H1 (cell line): ENCODE measurements around the gene CAPZB. TPM values are rescaled to one million over a fixed set of nuclear protein-coding genes. Genes with fewer than 3 reads are reported as not detected.

Experiments
- CTCF ChIA-PET: fragments of 300-600 bp; sonication (Branson Sonifier 250); formaldehyde crosslinking; loops from one replicate; lab custom pipeline; 2021; ENCODE audit not compliant: partially characterized antibody; lab: Charles Lee
- POLR2A ChIA-PET: fragments of 300-600 bp; sonication (Branson Sonifier 250); formaldehyde crosslinking; loops from one replicate; lab custom pipeline; 2021; ENCODE audit warnings: inconsistent platforms; ENCODE audit not compliant: partially characterized antibody; lab: Charles Lee
- DNase-seq, 2 experiments: peaks; one replicate each; pipeline versions ENCODE4 v3.0.0 to v3.0.0-alpha.2; 2010 to 2022; ENCODE audit warnings: low spot score in 2 of 2, low read depth in 1 of 2, mixed read lengths in 1 of 2
- FAIRE-seq: peaks from 2 replicates; lab custom pipeline; 2011; peaks lifted over from hg19 to GRCh38; lab: Jason Lieb, UNC
- H2AFZ ChIP-seq: 2 replicates; pipeline ENCODE4 v1.8.1; 2012; ENCODE audit warnings: low read length, inconsistent platforms
- H2AK5ac ChIP-seq: 2 replicates; pipeline ENCODE4 v1.6.1; 2013; ENCODE audit warnings: low read depth, low read length
- H2BK120ac ChIP-seq: replicated peaks from 2 replicates; pipeline ENCODE3; 2013; ENCODE audit warnings: low read depth, low read length, inconsistent platforms
- H2BK12ac ChIP-seq: 2 replicates; pipeline ENCODE4 v1.6.1; 2013; ENCODE audit warnings: low read depth, low read length
- H2BK15ac ChIP-seq: 2 replicates; pipeline ENCODE4 v1.6.1; 2013; ENCODE audit warnings: low read length
- H2BK20ac ChIP-seq: 2 replicates; pipeline ENCODE4 v1.6.1; 2013; ENCODE audit warnings: low read length
- H2BK5ac ChIP-seq: 2 replicates; pipeline ENCODE4 v1.6.1; 2013; ENCODE audit warnings: low read depth, low read length
- H3K14ac ChIP-seq: 2 replicates; pipeline ENCODE4 v1.6.1; 2013; ENCODE audit warnings: inconsistent platforms; ENCODE audit not compliant: insufficient read length
- H3K18ac ChIP-seq: 2 replicates; pipeline ENCODE4 v1.6.1; 2013; ENCODE audit warnings: low read length; ENCODE audit errors: extremely low read depth
- H3K23ac ChIP-seq: 2 replicates; pipeline ENCODE4 v1.6.1; 2013; ENCODE audit warnings: inconsistent platforms; ENCODE audit not compliant: insufficient read length
- H3K23me2 ChIP-seq: 2 replicates; pipeline ENCODE4 v1.6.1; 2013; ENCODE audit warnings: low read depth, low read length
- H3K27ac ChIP-seq: 2 replicates; pipeline ENCODE4 v1.6.1; 2011; ENCODE audit warnings: low read depth, low read length, inconsistent platforms
- H3K27me3 ChIP-seq, 4 experiments: replicated peaks in 1 of 4; 1 replicate in 1 of 4; 2 replicates in 3 of 4; pipeline versions ENCODE4 v1.6.1 to v1.8.1; 2011 to 2013; ENCODE audit warnings: low read length in 3 of 4, mild to moderate bottlenecking in 3 of 4, inconsistent platforms in 2 of 4, mixed read lengths in 2 of 4, moderate library complexity in 1 of 4; ENCODE audit not compliant: control insufficient read depth in 3 of 4, insufficient read depth in 3 of 4; ENCODE audit errors: extremely low read depth in 1 of 4
- H3K36me3 ChIP-seq, 4 experiments: 2 replicates each; pipeline versions ENCODE4 v1.6.1 to v1.8.1; 2011 to 2013; ENCODE audit warnings: mild to moderate bottlenecking in 4 of 4, low read length in 3 of 4, moderate library complexity in 2 of 4, control low read depth in 1 of 4, inconsistent platforms in 1 of 4; ENCODE audit not compliant: insufficient read depth in 4 of 4, control insufficient read depth in 2 of 4
- H3K4ac ChIP-seq: replicated peaks from 2 replicates; pipeline ENCODE3; 2013; ENCODE audit warnings: low read length, low read depth, mixed read lengths, inconsistent platforms; ENCODE audit not compliant: insufficient read length
- H3K4me1 ChIP-seq, 4 experiments: replicated peaks in 1 of 4; 1 replicate in 1 of 4; 2 replicates in 3 of 4; pipeline versions ENCODE4 v1.6.1 to v1.8.1; 2011 to 2013; ENCODE audit warnings: low read length in 3 of 4, inconsistent platforms in 2 of 4, mixed read lengths in 1 of 4; ENCODE audit not compliant: insufficient read depth in 4 of 4, control insufficient read depth in 3 of 4
- H3K4me2 ChIP-seq, 2 experiments: 2 replicates each; pipeline versions ENCODE4 v1.6.1 to v1.8.1; 2011 to 2013; ENCODE audit warnings: low read depth in 2 of 2, low read length in 2 of 2, control low read depth in 1 of 2, inconsistent platforms in 1 of 2, mild to moderate bottlenecking in 1 of 2; ENCODE audit not compliant: insufficient read depth in 1 of 2
- H3K4me3 ChIP-seq, 4 experiments: fragments of 200-600, 300-600 bp in 1 of 4; sonication (generic), shearing (Covaris generic), sonication (Bioruptor Twin) in 1 of 4; 2 replicates each; pipeline versions ENCODE4 v1.5.1 to v1.8.1; 2011 to 2016; ENCODE audit warnings: low read length in 4 of 4, low read depth in 3 of 4, control low read depth in 2 of 4, inconsistent platforms in 2 of 4, mild to moderate bottlenecking in 2 of 4, mixed read lengths in 1 of 4, moderate library complexity in 1 of 4; ENCODE audit not compliant: insufficient read depth in 2 of 4; ENCODE audit errors: extremely low read depth in 1 of 4
- H3K56ac ChIP-seq: replicated peaks from 2 replicates; pipeline ENCODE3; 2013; ENCODE audit warnings: low read depth, mild to moderate bottlenecking, mixed read lengths, low read length, inconsistent platforms; ENCODE audit not compliant: insufficient read length
- H3K79me1 ChIP-seq: 2 replicates; pipeline ENCODE4 v1.6.1; 2013; ENCODE audit warnings: low read depth, low read length, control low read depth
- H3K79me2 ChIP-seq, 2 experiments: 2 replicates each; pipeline versions ENCODE4 v1.6.1 to v1.8.1; 2012 to 2013; ENCODE audit warnings: low read length in 2 of 2, mild to moderate bottlenecking in 2 of 2, inconsistent platforms in 1 of 2; ENCODE audit not compliant: insufficient read depth in 2 of 2, control insufficient read depth in 1 of 2
- H3K9ac ChIP-seq, 4 experiments: replicated peaks in 1 of 4; 1 replicate in 1 of 4; 2 replicates in 3 of 4; pipeline versions ENCODE4 v1.6.1 to v1.8.1; 2011 to 2013; ENCODE audit warnings: low read depth in 3 of 4, low read length in 3 of 4, control low read depth in 2 of 4, mild to moderate bottlenecking in 2 of 4, moderate library complexity in 2 of 4, inconsistent platforms in 1 of 4; ENCODE audit errors: extremely low read depth in 1 of 4
- H3K9me3 ChIP-seq, 2 experiments: 2 replicates each; pipeline versions ENCODE4 v1.6.1 to v1.8.1; 2012 to 2013; ENCODE audit warnings: mild to moderate bottlenecking in 2 of 2, moderate library complexity in 2 of 2, control low read depth in 1 of 2, inconsistent platforms in 1 of 2, low read depth in 1 of 2, low read length in 1 of 2, mixed read lengths in 1 of 2; ENCODE audit not compliant: insufficient read depth in 2 of 2
- H4K20me1 ChIP-seq, 2 experiments: replicated peaks in 1 of 2; 2 replicates each; pipeline versions ENCODE3 to v1.8.1; 2011 to 2013; ENCODE audit warnings: inconsistent platforms in 2 of 2, low read length in 2 of 2, mild to moderate bottlenecking in 1 of 2; ENCODE audit not compliant: insufficient read depth in 2 of 2, control insufficient read depth in 1 of 2
- H4K5ac ChIP-seq: 2 replicates; pipeline ENCODE4 v1.6.1; 2013; ENCODE audit warnings: low read length, low read depth, mixed read lengths, inconsistent platforms; ENCODE audit not compliant: insufficient read length
- H4K8ac ChIP-seq: 2 replicates; pipeline ENCODE4 v1.8.0; 2013; ENCODE audit warnings: mild to moderate bottlenecking, moderate library complexity, low read length, inconsistent platforms; ENCODE audit not compliant: insufficient read depth; ENCODE audit errors: extremely low read depth
- H4K91ac ChIP-seq: replicated peaks from 2 replicates; pipeline ENCODE3; 2013; ENCODE audit warnings: low read length, mixed read lengths, inconsistent platforms; ENCODE audit not compliant: insufficient read length
- ATF3 ChIP-seq: IDR thresholded peaks from 2 replicates; pipeline ENCODE4 v1.6.1; 2011; ENCODE audit warnings: low read depth, mild to moderate bottlenecking, low read length; ENCODE audit not compliant: insufficient read depth
- BACH1 ChIP-seq: IDR thresholded peaks from 2 replicates; pipeline ENCODE4 v1.6.1; 2012; ENCODE audit warnings: low read length, improper control_type of control experiment
- CBX5 ChIP-seq: fragments of 300-800, 300-1000 bp; sonication (generic); IDR thresholded peaks from 2 replicates; pipeline ENCODE4 v1.7.1; 2016; ENCODE audit warnings: antibody characterized with exemption, low read length, low read depth
- JUND ChIP-seq: IDR thresholded peaks from 2 replicates; pipeline ENCODE4 v1.6.1; 2011; ENCODE audit warnings: mild to moderate bottlenecking, improper control_type of control experiment, low read length
- KDM5A ChIP-seq: fragments of 200-600 bp; IDR thresholded peaks from 2 replicates; pipeline ENCODE4 v1.7.1; 2012; ENCODE audit warnings: mild to moderate bottlenecking, low read length, inconsistent platforms, mixed read lengths
- NRF1 ChIP-seq: IDR thresholded peaks from 2 replicates; pipeline ENCODE4 v1.6.1; 2011; ENCODE audit warnings: mild to moderate bottlenecking, low read depth, low read length, improper control_type of control experiment
- RFX5 ChIP-seq: IDR thresholded peaks from 2 replicates; pipeline ENCODE4 v1.6.1; 2011; ENCODE audit warnings: low read depth, low read length, improper control_type of control experiment, borderline replicate concordance
- SIN3A ChIP-seq, 2 experiments: IDR thresholded peaks in 1 of 2; conservative IDR thresholded peaks in 1 of 2; 2 replicates each; pipeline ENCODE4 v1.6.1; 2011 to 2012; ENCODE audit warnings: low read length in 2 of 2, improper control_type of control experiment in 1 of 2, low read depth in 1 of 2, mild to moderate bottlenecking in 1 of 2
- SP4 ChIP-seq: IDR thresholded peaks from 2 replicates; pipeline ENCODE4 v1.6.1; 2012; ENCODE audit warnings: low read length, inconsistent platforms
- USF2 ChIP-seq: IDR thresholded peaks from 2 replicates; pipeline ENCODE4 v1.6.1; 2011; ENCODE audit warnings: low read length, improper control_type of control experiment
- WGBS, 2 experiments: shearing (Covaris generic) in 1 of 2; methylation state at CpG; one replicate each; pipeline versions ENCODE4 v1.1.6 to v1.1.7; 2013 to 2015; ENCODE audit warnings: low lambda C conversion rate in 2 of 2, mixed read lengths in 2 of 2, inconsistent platforms in 1 of 2, low coverage in 1 of 2, missing lambda C conversion rate in 1 of 2; ENCODE audit not compliant: insufficient replicate concordance in 2 of 2, insufficient coverage in 1 of 2, insufficient read length in 1 of 2; ENCODE audit errors: extremely low coverage in 1 of 2, missing lambda C conversion rate in 1 of 2; 5-methylcytosine and 5-hydroxymethylcytosine counted together
- polyA plus RNA-seq, 7 experiments: library from polyadenylated mRNA; depleted of rRNA in 3 of 7; stranded (reverse) in 5 of 7; unstranded in 2 of 7; fragments of >200 nt in 5 of 7; fragments of 200-250 nt in 2 of 7; gene quantifications; 1 replicate in 5 of 7; 2 replicates in 1 of 7; 4 replicates in 1 of 7; pipeline versions ENCODE4 v1.2.1 to v1.2.3, GENCODE V29; 2011 to 2013; ENCODE audit warnings: missing spikeins in 2 of 7, mixed read lengths in 2 of 7
- total RNA-seq: library from RNA; stranded (reverse); fragmentation: NEBNext Ultra II Directional; extraction: Animal tissue kit (Norgen Biotek cat#: 25700); gene quantifications from 2 replicates; pipeline ENCODE4 v1.2.1, GENCODE V29; 2021

Gene CAPZB
- total and polyA plus RNA-seq, 2 of the 8 experiments (the other 6 are each of a cell fraction or from before 2014, with no cell fraction given) = 162 to 371 TPM

- H3K27me3 ChIP-seq = no peaks in the 10 kb centered on the region
- POLR2A ChIA-PET = interaction anchor here (0.8 to 1.1 kb wide), 2 partner anchors 13 to 24 kb away, joined by 3 to 4 read pairs; no protein-coding TSS in a partner anchor
- no peak overlapping the region for H3K4me2 ChIP-seq
- no peaks in the 10 kb centered on the region for H3K23me2 ChIP-seq
- no peak overlapping the region for H2AFZ ChIP-seq
- no peak overlapping the region for H4K8ac ChIP-seq
- H3K36me3 ChIP-seq = peaks cover 3 to 12% (median 11%) of the 10 kb centered on the region in 4 experiments; a peak in 5 of 8 replicates
- H4K5ac ChIP-seq = no peak overlapping the region
- H3K9ac ChIP-seq = no peak overlapping the region
- H2BK15ac ChIP-seq = no peak overlapping the region
- no peak overlapping the region for H3K18ac ChIP-seq
- H2BK20ac ChIP-seq = no peak overlapping the region
- WGBS, 2 experiments = 87% methylated on average over 10 of the region's 11 CpGs; no CpG with 5 or more reads in 1 of the 2 experiments
- H3K79me1 ChIP-seq = peaks cover 9% of the 10 kb centered on the region
- no peak overlapping the region for H3K4me3 ChIP-seq
- H3K4ac ChIP-seq = no peak overlapping the region
- no peak overlapping the region for H3K14ac ChIP-seq
- DNase-seq = no peak
- H4K20me1 ChIP-seq = peaks cover 14 to 18% of the 10 kb centered on the region in 2 experiments
- H3K4me1 ChIP-seq = peaks cover 0 to 2% (median 0%) of the 10 kb centered on the region in 4 experiments; a peak in 2 of 7 replicates
- H2BK12ac ChIP-seq = no peak overlapping the region
- CTCF ChIA-PET = interaction anchor here (0.6 to 8.1 kb wide), 6 partner anchors 10 to 122 kb away, joined by 3 to 56 read pairs (median 4); no protein-coding TSS in a partner anchor
- no peak overlapping the region for H2AK5ac ChIP-seq
- H3K56ac ChIP-seq = no peak overlapping the region
- no peak overlapping the region for H3K27ac ChIP-seq
- no peak overlapping the region for H2BK120ac ChIP-seq
- no peaks in the 10 kb centered on the region for H3K9me3 ChIP-seq
- H3K23ac ChIP-seq = no peak overlapping the region
- no peak overlapping the region for H4K91ac ChIP-seq
- FAIRE-seq = no peak
- no peak overlapping the region for H2BK5ac ChIP-seq
- H3K79me2 ChIP-seq = peaks cover 0 to 22% of the 10 kb centered on the region in 2 experiments; a peak in 2 of 4 replicates
- no peak for TF ChIP-seq USF2
- TF ChIP-seq ATF3 = no peak
- no peak for TF ChIP-seq SIN3A (conservative IDR thresholded peaks at IDR 0.05 in 1 of 2, IDR thresholded peaks at IDR 0.05 in 1 of 2; ENCODE audit: low read depth in 1 of 2, low read length in 2 of 2)
- no peak for TF ChIP-seq JUND
- no peak for TF ChIP-seq CBX5
- no peak for TF ChIP-seq RFX5
- no peak for TF ChIP-seq BACH1
- TF ChIP-seq KDM5A = no peak
- no peak for TF ChIP-seq NRF1
- TF ChIP-seq SP4 = no peak
Measured at GRCh38 chr1:19360432-19360831, 124.9 kb downstream of the CAPZB start.
